ENCODE results near the gene LDAH. TPM values are rescaled to one million over a fixed set of nuclear protein-coding genes. Genes with fewer than 3 reads are reported as not detected.

The LDAH gene
- total RNA-seq, 1 experiment from 2014 or later: 17.2 TPM

DNA sequence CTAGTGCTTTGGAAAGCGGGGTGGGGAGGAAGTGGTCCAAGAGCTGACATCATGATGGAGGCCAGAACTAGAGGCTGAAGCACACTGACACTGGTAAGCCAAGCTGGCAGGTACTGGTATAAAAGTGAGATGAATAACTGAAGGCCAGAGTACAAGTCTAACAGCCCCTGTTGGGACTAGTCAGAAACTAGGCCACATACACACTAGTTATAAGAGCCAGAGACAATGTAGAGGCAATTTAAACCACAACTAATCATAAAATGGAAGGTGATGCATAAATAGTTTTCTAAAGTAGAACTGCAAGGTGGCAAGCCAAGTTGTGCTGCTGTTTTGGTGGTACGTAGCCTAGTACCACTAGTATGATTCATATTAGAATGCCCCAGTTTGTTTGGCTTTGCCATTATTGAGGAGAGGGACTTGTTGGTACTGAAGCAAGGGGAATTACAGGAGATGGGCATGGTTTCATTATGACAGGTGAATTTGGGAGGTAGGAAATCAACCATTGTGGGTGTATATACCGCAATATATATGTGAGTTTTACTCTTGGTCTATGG is 98.3 kb downstream of the LDAH start:
- no peak for ATAC-seq
- CTCF ChIA-PET: no interaction called here

DNA sequence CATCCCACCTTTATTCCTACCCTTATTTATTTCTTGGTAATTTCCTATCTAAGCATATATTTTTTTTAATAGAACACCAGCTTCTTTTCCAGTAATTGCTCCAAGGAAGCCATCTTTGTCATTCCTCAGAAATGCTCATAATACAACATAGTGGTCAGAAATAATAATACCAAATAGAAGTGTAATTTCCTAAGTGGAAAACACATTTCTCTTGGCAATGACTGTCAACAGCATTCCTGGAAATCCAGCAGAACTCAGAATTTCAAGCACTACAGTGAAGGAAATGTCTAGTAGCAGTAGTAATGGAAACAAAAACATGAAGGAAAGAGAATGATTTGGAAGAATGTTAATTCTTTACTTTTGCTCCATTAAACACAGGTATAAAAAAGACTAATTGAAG is 99.4 kb downstream of the LDAH start:
- intact Hi-C loops (cut with micrococcal nuclease; ENCODE audit: unreplicated experiment): no loop called here
- Histone ChIP-seq H3K27me3 (ENCODE audit: control insufficient read depth, insufficient read depth, low read length) (no peaks in the 10 kb centered on the region), H3K27ac (ENCODE audit: low read length) (no peak overlapping the region), H3K9me3 (ENCODE audit: control insufficient read depth, insufficient read depth, low read depth, low read length) (no peaks in the 10 kb centered on the region), H3K4me3 (ENCODE audit: low read depth in 2 of 2, low read length in 2 of 2) (no peak overlapping the region), H3K36me3 (ENCODE audit: control insufficient read depth, insufficient read depth, low read length) (no peaks in the 10 kb centered on the region), H3K4me1 (ENCODE audit: control insufficient read depth, insufficient read depth, low read length) (no peaks in the 10 kb centered on the region)
- ATAC-seq (no peak), DNase-seq (ENCODE audit: low read depth, low spot score) (no peak)
- in situ Hi-C loops (cut with HindIII; ENCODE audit: low pct_unique_long_range_greater_than_20kb, low sequenced_read_pairs): no loop called here
- CTCF ChIA-PET: no interaction called here
- TF ChIP-seq CTCF (IDR thresholded peaks at IDR 0.05) (no peak), SIN3A (IDR thresholded peaks at IDR 0.05; ENCODE audit: borderline replicate concordance, insufficient read depth, low read depth, low read length) (no peak), TCF7L2 (IDR thresholded peaks at IDR 0.05; ENCODE audit: low read depth, low read length) (no peak), POLR2AphosphoS5 (IDR thresholded peaks at IDR 0.05; ENCODE audit: low read depth, low read length) (no peak)
- TF ChIP-seq, protein P1, sequence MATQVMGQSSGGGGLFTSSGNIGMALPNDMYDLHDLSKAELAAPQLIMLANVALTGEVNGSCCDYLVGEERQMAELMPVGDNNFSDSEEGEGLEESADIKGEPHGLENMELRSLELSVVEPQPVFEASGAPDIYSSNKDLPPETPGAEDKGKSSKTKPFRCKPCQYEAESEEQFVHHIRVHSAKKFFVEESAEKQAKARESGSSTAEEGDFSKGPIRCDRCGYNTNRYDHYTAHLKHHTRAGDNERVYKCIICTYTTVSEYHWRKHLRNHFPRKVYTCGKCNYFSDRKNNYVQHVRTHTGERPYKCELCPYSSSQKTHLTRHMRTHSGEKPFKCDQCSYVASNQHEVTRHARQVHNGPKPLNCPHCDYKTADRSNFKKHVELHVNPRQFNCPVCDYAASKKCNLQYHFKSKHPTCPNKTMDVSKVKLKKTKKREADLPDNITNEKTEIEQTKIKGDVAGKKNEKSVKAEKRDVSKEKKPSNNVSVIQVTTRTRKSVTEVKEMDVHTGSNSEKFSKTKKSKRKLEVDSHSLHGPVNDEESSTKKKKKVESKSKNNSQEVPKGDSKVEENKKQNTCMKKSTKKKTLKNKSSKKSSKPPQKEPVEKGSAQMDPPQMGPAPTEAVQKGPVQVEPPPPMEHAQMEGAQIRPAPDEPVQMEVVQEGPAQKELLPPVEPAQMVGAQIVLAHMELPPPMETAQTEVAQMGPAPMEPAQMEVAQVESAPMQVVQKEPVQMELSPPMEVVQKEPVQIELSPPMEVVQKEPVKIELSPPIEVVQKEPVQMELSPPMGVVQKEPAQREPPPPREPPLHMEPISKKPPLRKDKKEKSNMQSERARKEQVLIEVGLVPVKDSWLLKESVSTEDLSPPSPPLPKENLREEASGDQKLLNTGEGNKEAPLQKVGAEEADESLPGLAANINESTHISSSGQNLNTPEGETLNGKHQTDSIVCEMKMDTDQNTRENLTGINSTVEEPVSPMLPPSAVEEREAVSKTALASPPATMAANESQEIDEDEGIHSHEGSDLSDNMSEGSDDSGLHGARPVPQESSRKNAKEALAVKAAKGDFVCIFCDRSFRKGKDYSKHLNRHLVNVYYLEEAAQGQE (IDR thresholded peaks at IDR 0.05; ENCODE audit: insufficient read depth in 1 of 2, low read depth in 2 of 2, low read length in 1 of 2): no peak
- POLR2A ChIA-PET: no interaction called here
- BruUV-seq (replicated peaks): no TSS peak

More for the DNA sequence above, 98.3 kb downstream of the LDAH start:
- H3K9me3 ChIP-seq (ENCODE audit: control insufficient read depth, insufficient read depth, low read depth, low read length): no peaks in the 10 kb centered on the region
- no peaks in the 10 kb centered on the region for H3K36me3 ChIP-seq (ENCODE audit: control insufficient read depth, insufficient read depth, low read length)
- intact Hi-C loops (cut with micrococcal nuclease; ENCODE audit: unreplicated experiment): no loop called here
- no TSS peak for BruUV-seq (replicated peaks)
- POLR2A ChIA-PET: no interaction called here
- no peaks in the 10 kb centered on the region for H3K4me1 ChIP-seq (ENCODE audit: control insufficient read depth, insufficient read depth, low read length)
- no peak overlapping the region for H3K27ac ChIP-seq (ENCODE audit: low read length)
- H3K4me3 ChIP-seq (ENCODE audit: low read depth in 2 of 2, low read length in 2 of 2): no peak overlapping the region
- TF ChIP-seq, protein P1 (IDR thresholded peaks at IDR 0.05; ENCODE audit: insufficient read depth in 1 of 2, low read depth in 2 of 2, low read length in 1 of 2): no peak
- TF ChIP-seq POLR2AphosphoS5 (IDR thresholded peaks at IDR 0.05; ENCODE audit: low read depth, low read length) (no peak), CTCF (IDR thresholded peaks at IDR 0.05) (no peak), TCF7L2 (IDR thresholded peaks at IDR 0.05; ENCODE audit: low read depth, low read length) (no peak), SIN3A (IDR thresholded peaks at IDR 0.05; ENCODE audit: borderline replicate concordance, insufficient read depth, low read depth, low read length) (no peak)
- DNase-seq (ENCODE audit: low read depth, low spot score): no peak
- in situ Hi-C loops (cut with HindIII; ENCODE audit: low pct_unique_long_range_greater_than_20kb, low sequenced_read_pairs): no loop called here
- no peaks in the 10 kb centered on the region for H3K27me3 ChIP-seq (ENCODE audit: control insufficient read depth, insufficient read depth, low read length)

Measured in Panc1 (cell line).